ENCODE measurements around the gene MAN1A1. TPM values are rescaled to one million over a fixed set of nuclear protein-coding genes. Genes with fewer than 3 reads are reported as not detected.
"Not testable (repeated sequence)": the region's sequence is repeated elsewhere in the genome, so short reads cannot be mapped to it uniquely, and the experiment has no call there.

Gene MAN1A1
- total RNA-seq, 1 donor from 2014 or later = 2.9 TPM

DNA sequence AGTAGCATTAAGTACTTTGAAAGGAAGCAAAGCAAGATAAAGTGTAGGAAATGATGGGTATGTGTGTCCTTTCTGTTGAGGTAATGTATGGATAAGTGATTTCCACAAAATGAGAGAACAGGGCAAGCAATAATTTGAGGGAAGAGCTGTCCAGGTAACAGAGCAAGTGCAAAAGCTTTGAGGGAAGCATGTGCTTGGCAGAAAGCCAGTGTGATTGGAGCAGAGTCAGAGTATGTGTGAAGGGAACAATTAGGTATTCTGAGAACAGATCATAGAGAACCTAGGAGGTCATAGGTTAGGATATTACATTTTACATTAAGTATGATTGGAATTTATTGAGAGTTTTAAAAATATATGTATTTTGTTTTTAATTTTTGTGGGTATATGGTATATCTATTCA lies 30.2 kb upstream of the MAN1A1 start:
- no peak overlapping the region for H3K4me3 ChIP-seq (ENCODE audit: low read depth, low read length)
- DNase-seq (ENCODE audit: low read depth) (no peak), FAIRE-seq (no peak)
- H3K36me3 ChIP-seq (ENCODE audit: control insufficient read depth, insufficient read depth, low read length) = no peaks in the 10 kb centered on the region
- no peaks in the 10 kb centered on the region for H3K27me3 ChIP-seq (ENCODE audit: control insufficient read depth, insufficient read depth, low read length)
- TF ChIP-seq, protein P1, sequence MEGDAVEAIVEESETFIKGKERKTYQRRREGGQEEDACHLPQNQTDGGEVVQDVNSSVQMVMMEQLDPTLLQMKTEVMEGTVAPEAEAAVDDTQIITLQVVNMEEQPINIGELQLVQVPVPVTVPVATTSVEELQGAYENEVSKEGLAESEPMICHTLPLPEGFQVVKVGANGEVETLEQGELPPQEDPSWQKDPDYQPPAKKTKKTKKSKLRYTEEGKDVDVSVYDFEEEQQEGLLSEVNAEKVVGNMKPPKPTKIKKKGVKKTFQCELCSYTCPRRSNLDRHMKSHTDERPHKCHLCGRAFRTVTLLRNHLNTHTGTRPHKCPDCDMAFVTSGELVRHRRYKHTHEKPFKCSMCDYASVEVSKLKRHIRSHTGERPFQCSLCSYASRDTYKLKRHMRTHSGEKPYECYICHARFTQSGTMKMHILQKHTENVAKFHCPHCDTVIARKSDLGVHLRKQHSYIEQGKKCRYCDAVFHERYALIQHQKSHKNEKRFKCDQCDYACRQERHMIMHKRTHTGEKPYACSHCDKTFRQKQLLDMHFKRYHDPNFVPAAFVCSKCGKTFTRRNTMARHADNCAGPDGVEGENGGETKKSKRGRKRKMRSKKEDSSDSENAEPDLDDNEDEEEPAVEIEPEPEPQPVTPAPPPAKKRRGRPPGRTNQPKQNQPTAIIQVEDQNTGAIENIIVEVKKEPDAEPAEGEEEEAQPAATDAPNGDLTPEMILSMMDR (IDR thresholded peaks at IDR 0.05; ENCODE audit: insufficient read depth, low read length, severe bottlenecking) = no peak

DNA sequence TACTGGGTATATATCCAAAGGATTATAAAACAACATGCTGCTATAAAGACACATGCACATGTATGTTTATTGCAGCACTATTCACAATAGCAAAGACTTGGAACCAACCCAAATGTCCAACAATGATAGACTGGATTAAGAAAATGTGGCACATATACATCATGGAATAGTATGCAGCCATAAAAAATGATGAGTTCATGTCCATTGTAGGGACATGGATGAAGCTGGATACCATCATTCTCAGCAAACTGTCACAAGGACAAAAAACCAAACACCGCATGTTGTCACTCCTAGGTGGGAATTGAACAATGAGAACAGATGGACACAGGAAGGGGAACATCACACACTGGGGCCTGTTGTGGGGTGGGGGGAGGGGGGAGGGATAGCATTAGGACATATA lies 27.5 kb upstream of the MAN1A1 start:
- not testable (repeated sequence) for H3K36me3 ChIP-seq (ENCODE audit: control insufficient read depth, insufficient read depth, low read length); FAIRE-seq; H3K27me3 ChIP-seq (ENCODE audit: control insufficient read depth, insufficient read depth, low read length); H3K4me3 ChIP-seq (ENCODE audit: low read depth, low read length); DNase-seq (ENCODE audit: low read depth)

DNA sequence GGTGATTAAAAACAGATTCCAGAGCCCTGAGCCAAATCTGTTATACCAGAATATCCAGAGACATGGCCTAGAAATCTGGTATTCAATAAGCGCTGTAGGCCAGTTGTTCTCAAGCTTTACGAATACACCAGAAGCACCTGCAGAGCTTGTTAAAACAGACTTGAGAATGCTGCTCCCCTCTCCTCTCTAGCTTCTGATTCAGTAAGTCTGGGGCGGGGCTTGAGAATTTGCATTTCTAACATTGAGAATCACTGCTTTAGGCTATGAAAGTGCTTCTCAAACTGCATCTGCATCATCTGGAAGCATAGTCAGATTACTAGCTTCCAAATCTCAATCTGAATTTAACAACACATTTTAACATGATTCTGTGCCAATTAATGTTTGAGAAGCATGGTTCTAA lies 20.5 kb upstream of the MAN1A1 start:
- FAIRE-seq = no peak
- Histone ChIP-seq H3K4me3 (ENCODE audit: low read depth, low read length) (no peak overlapping the region), H3K27me3 (ENCODE audit: control insufficient read depth, insufficient read depth, low read length) (no peaks in the 10 kb centered on the region), H3K36me3 (ENCODE audit: control insufficient read depth, insufficient read depth, low read length) (no peaks in the 10 kb centered on the region)
- TF ChIP-seq, protein P1 (IDR thresholded peaks at IDR 0.05; ENCODE audit: insufficient read depth, low read length, severe bottlenecking) = no peak
- no peak for DNase-seq (ENCODE audit: low read depth)

DNA sequence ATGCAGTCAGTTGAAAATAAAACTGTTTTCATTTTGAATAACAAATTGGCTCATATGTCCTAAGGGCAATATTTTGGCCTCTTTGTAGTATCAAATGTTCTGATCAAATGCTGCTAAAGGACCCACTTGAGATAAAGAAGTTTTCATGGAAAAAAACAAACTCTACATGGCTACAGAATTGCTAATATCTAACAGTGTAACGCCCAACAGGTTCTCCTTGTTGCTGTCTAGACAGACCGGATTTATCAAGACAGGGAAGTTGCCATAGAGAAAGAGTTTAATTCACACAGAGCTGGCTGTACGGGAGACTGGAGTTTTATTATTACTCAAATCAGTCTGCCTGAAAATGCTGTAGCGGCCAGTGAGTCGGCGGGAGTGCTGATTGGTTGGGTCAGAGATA lies 19.4 kb upstream of the MAN1A1 start:
- TF ChIP-seq, protein P1 (IDR thresholded peaks at IDR 0.05; ENCODE audit: insufficient read depth, low read length, severe bottlenecking) = no peak
- H3K4me3 ChIP-seq (ENCODE audit: low read depth, low read length) = no peak overlapping the region
- no peaks in the 10 kb centered on the region for H3K36me3 ChIP-seq (ENCODE audit: control insufficient read depth, insufficient read depth, low read length)
- DNase-seq (ENCODE audit: low read depth) (no peak), FAIRE-seq (no peak)
- H3K27me3 ChIP-seq (ENCODE audit: control insufficient read depth, insufficient read depth, low read length) = no peaks in the 10 kb centered on the region

DNA sequence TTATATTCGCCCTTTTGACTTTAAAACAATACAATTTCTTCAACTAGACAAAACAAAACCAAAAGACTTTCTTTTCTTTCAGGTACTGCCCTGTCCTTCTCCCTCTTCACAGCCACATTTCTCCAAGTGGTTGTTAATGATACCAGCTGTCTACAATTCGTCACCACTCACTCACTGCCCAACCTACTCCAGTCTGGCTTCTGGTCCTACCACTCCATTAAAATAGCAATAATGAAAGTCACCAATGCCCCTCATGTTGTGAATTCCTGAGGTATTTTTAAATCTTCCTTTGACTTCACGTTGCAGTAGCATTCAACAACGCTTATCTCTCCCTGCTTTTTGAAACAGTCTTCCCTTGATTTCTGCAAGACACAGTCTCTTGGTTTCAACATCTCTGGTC lies 11.6 kb upstream of the MAN1A1 start:
- Histone ChIP-seq H3K36me3 (ENCODE audit: control insufficient read depth, insufficient read depth, low read length) (no peaks in the 10 kb centered on the region), H3K4me3 (ENCODE audit: low read depth, low read length) (no peak overlapping the region), H3K27me3 (ENCODE audit: control insufficient read depth, insufficient read depth, low read length) (peaks cover 5% of the 10 kb centered on the region)
- FAIRE-seq (no peak), DNase-seq (ENCODE audit: low read depth) (no peak)
- TF ChIP-seq, protein P1 (IDR thresholded peaks at IDR 0.05; ENCODE audit: insufficient read depth, low read length, severe bottlenecking) = no peak

DNA sequence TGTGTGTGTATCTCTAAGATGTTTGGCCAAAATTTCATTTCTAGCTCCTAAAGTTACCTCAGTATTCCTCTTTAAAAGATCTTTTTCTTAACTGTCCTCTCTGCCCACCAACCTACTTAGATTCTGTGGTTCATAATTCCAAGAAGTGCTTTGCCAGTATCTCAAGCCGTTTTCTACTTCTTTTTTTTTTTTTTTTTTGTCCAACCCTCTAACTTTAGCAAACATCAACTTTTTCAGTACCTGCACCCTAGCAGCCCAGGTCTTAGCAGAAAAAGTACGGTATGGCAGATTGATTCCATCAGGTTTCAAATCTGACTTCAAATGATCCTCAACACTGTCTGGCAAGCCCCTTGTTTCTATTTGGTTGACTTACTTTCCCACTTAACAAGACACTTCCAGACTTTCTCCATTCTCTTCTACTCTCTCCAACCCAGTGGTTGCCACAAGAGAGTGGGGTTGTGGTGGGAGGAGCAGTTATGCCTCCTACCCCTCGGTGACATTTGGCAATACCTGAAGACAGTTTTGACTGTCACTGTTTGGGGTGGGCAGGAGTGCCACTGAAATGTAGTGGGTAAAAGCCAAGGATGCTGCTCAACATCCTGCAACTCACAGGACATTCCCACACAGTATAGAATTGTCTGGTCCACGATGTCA lies 10.8 kb upstream of the MAN1A1 start:
- Histone ChIP-seq H3K36me3 (ENCODE audit: control insufficient read depth, insufficient read depth, low read length) (no peaks in the 10 kb centered on the region), H3K4me3 (ENCODE audit: low read depth, low read length) (no peak overlapping the region), H3K27me3 (ENCODE audit: control insufficient read depth, insufficient read depth, low read length) (peaks cover 5% of the 10 kb centered on the region)
- no peak for DNase-seq (ENCODE audit: low read depth)
- FAIRE-seq = no peak
- TF ChIP-seq, protein P1 (IDR thresholded peaks at IDR 0.05; ENCODE audit: insufficient read depth, low read length, severe bottlenecking) = no peak

Measured in bronchial epithelial cell (primary cell).